ENCODE measurements around the gene ANKRD53.

Gene ANKRD53

GRCh38 chr2:70944111-70944690 is 34.2 kb upstream of the ANKRD53 start:
- no peak for DNase-seq

GRCh38 chr2:70946832-70947442 is 31.5 kb upstream of the ANKRD53 start:
- DNase-seq = peak; percentile 66

GRCh38 chr2:70947556-70948184 is 30.8 kb upstream of the ANKRD53 start:
- peak; percentile 28 for DNase-seq

- peak; percentile 89 for DNase-seq
Observed at GRCh38 chr2:70948337-70949003, 30.0 kb upstream of the ANKRD53 start.

GRCh38 chr2:70949086-70949485 is 29.3 kb upstream of the ANKRD53 start:
- peak; percentile 9 for DNase-seq

- DNase-seq = no peak
Observed at GRCh38 chr2:70954886-70955285, 23.5 kb upstream of the ANKRD53 start.

- DNase-seq = no peak
Observed at GRCh38 chr2:70956141-70956540, 22.3 kb upstream of the ANKRD53 start.

- DNase-seq = peak; percentile 13
Observed at GRCh38 chr2:70957798-70958197, 20.6 kb upstream of the ANKRD53 start.

GRCh38 chr2:70958759-70959158 is 19.7 kb upstream of the ANKRD53 start:
- peak; percentile 14 for DNase-seq

GRCh38 chr2:70959271-70959761 is 19.1 kb upstream of the ANKRD53 start:
- DNase-seq = peak; percentile 19

GRCh38 chr2:70959851-70960832 is 18.3 kb upstream of the ANKRD53 start:
- DNase-seq = peak; percentile 33

GRCh38 chr2:70960833-70961647 is 17.4 kb upstream of the ANKRD53 start:
- peak; percentile 18 for DNase-seq

GRCh38 chr2:70961648-70961994 is 16.8 kb upstream of the ANKRD53 start:
- DNase-seq = no peak

GRCh38 chr2:70962211-70962884 is 16.1 kb upstream of the ANKRD53 start:
- DNase-seq = peak; percentile 18

- DNase-seq = peak; percentile 16
Observed at GRCh38 chr2:70962885-70963878, 15.2 kb upstream of the ANKRD53 start.

GRCh38 chr2:70964133-70964532 is 14.3 kb upstream of the ANKRD53 start:
- DNase-seq = no peak

- peak; percentile 90 for DNase-seq
Observed at GRCh38 chr2:70964596-70965386, 13.6 kb upstream of the ANKRD53 start.

GRCh38 chr2:70965506-70965905 is 12.9 kb upstream of the ANKRD53 start:
- DNase-seq = no peak

- DNase-seq = no peak
Observed at GRCh38 chr2:70966681-70967080, 11.7 kb upstream of the ANKRD53 start.

Data from stimulated activated CD8-positive, alpha-beta memory T cell treated with anti-CD3 and anti-CD28 coated beads, Interleukin-4, amount 100 ng/mL, for 48 hours (primary cell).